ENCODE measurements around the gene PDSS2.
"Not testable (repeated sequence)": the region's sequence is repeated elsewhere in the genome, so short reads cannot be mapped to it uniquely, and the experiment has no call there.

PDSS2 gene

GRCh38 chr6:107118976-107119375 is 340.4 kb downstream of the PDSS2 start:
- H3K27ac ChIP-seq: no peak overlapping the region
- no peak for TF ChIP-seq ZFX (IDR thresholded peaks at IDR 0.05; ENCODE audit: borderline replicate concordance)

DNA sequence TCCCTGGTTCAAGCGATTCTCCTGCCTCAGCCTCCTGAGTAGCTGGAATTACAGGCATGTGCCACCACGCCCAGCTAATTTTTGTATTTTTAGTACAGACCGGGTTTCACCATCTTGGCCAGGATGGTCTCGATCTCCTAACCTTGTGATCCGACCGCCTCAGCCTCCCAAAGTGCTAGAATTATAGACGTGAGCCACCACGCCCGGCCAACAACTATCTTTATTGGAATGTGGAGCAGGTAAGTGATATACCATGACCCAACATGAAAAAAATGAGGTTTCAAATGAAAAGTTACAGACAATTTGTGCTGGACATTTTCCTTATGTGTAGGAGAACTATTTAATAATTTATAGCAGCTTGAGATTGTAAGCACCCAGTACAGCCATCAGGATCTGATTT is 340.8 kb downstream of the PDSS2 start:
- not testable (repeated sequence) for H3K27ac ChIP-seq

GRCh38 chr6:107116931-107117330 is 342.4 kb downstream of the PDSS2 start:
- peak overlapping the region; percentile 95 for H3K27ac ChIP-seq
- TF ChIP-seq, protein P1, sequence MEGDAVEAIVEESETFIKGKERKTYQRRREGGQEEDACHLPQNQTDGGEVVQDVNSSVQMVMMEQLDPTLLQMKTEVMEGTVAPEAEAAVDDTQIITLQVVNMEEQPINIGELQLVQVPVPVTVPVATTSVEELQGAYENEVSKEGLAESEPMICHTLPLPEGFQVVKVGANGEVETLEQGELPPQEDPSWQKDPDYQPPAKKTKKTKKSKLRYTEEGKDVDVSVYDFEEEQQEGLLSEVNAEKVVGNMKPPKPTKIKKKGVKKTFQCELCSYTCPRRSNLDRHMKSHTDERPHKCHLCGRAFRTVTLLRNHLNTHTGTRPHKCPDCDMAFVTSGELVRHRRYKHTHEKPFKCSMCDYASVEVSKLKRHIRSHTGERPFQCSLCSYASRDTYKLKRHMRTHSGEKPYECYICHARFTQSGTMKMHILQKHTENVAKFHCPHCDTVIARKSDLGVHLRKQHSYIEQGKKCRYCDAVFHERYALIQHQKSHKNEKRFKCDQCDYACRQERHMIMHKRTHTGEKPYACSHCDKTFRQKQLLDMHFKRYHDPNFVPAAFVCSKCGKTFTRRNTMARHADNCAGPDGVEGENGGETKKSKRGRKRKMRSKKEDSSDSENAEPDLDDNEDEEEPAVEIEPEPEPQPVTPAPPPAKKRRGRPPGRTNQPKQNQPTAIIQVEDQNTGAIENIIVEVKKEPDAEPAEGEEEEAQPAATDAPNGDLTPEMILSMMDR (IDR thresholded peaks at IDR 0.05): no peak
- TF ChIP-seq ZFX (IDR thresholded peaks at IDR 0.05; ENCODE audit: borderline replicate concordance): no peak

DNA sequence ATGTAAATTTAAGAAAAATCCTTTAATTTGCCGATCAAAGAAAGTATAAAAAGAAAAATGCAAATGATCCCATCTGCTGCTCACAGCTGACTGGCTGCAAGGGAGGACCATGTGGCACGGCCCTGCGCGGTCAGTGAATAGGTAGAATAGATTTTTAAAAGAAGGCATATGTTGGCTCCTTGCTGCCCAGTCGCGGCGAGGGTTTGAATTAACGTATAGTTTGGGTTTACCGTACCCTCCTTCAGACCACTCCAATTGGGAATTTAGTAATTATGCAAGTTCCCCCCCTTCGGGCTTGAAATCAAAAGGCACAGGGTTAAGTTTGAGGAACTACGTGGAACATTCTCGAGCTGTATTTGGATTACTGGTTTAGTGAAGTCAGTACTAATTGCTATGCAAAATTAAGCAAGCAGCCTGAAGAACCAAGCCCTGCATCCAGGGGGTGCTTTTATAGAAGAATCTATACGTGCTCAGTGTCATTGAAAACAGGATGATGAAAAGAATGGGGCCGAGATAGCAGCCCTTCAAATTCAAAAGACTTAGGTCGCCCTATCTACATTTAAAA is 343.0 kb downstream of the PDSS2 start:
- H3K27ac ChIP-seq: peak overlapping the region; percentile 95
- TF ChIP-seq, protein P1 (IDR thresholded peaks at IDR 0.05): 0 out of 2 replicates have a peak, but pooled peaks have one; percentile 10
- no peak for TF ChIP-seq ZFX (IDR thresholded peaks at IDR 0.05; ENCODE audit: borderline replicate concordance)

- H3K27ac ChIP-seq: peak overlapping the region; percentile 95
- TF ChIP-seq, protein P1 (IDR thresholded peaks at IDR 0.05): no peak
- TF ChIP-seq ZFX (IDR thresholded peaks at IDR 0.05; ENCODE audit: borderline replicate concordance): no peak
These were observed 343.6 kb downstream of the PDSS2 start for GRCh38 chr6:107115695-107116327.

DNA sequence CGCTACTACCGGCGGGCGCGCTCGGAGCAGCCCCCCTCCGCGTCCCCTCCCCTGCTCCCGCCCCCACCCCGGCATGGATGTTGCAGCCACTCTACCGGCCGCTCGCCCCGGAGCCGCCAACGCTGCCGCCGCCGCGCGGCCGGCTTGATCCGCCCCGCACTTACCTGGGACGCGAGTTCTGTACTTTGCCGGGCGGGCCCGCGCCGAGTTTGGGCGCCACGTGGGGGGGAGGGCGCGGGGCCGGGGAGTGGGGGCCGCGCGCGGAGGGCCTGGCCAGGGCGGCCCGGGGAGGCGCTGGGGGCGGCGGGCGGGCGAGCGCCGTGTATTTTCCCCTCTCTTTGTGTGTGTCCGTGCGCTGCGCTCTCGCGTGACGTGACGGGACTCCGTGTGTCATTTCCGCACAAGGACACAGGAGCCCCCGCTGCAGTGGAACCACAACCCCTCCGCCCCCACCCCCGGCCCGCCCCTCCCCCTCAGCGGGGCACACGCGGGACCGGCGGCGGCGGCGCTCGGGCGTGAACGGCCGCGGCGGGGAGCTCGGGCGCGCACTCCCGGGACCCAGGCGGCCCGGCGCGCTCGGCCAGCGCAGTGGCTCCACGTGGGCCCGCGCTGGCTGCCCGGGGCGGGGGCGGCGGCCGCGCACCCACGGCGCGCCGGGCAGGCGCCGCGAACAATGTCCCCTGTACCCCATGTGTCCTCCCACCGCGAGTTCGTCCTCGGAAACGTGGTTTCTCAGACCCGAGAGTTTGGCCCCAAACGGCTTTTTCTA is 344.3 kb downstream of the PDSS2 start, which contains the start of gene BEND3:
TSS of gene BEND3 (minus strand) at position 590 of the 769 bp plus-strand sequence. CDS start 16,230 bp downstream, outside the sequence.
- peak within 1 kb of the TSS; percentile 95 for H3K27ac ChIP-seq
- TF ChIP-seq, protein P1 (IDR thresholded peaks at IDR 0.05): no peak
- no peak for TF ChIP-seq ZFX (IDR thresholded peaks at IDR 0.05; ENCODE audit: borderline replicate concordance)

- TF ChIP-seq, protein P1 (IDR thresholded peaks at IDR 0.05): peak; percentile 92
- TF ChIP-seq ZFX (IDR thresholded peaks at IDR 0.05; ENCODE audit: borderline replicate concordance): no peak
- peak overlapping the region; percentile 95 for H3K27ac ChIP-seq
These were observed 345.0 kb downstream of the PDSS2 start for GRCh38 chr6:107114213-107114925.

Measured in 22Rv1 (cell line).